Measurements from ENCODE around the gene IL23R.

The IL23R gene

GRCh38 chr1:67269061-67269460, 102.8 kb downstream of the IL23R start:
- Histone ChIP-seq H3K27me3 (ENCODE audit: control insufficient read depth, insufficient read depth, low read length) (no peaks in the 10 kb centered on the region), H3K36me3 (ENCODE audit: control insufficient read depth, insufficient read depth, low read length) (no peaks in the 10 kb centered on the region), H3K4me1 (ENCODE audit: control insufficient read depth, insufficient read depth, low read length) (no peaks in the 10 kb centered on the region), H3K9ac (ENCODE audit: low read length) (no peak overlapping the region), H3K27ac (ENCODE audit: low read depth, low read length) (no peak overlapping the region), H3K4me3 (ENCODE audit: low read length) (no peak overlapping the region)

- no peak overlapping the region for H3K27ac ChIP-seq (ENCODE audit: low read depth, low read length)
- no peaks in the 10 kb centered on the region for H3K27me3 ChIP-seq (ENCODE audit: control insufficient read depth, insufficient read depth, low read length)
- no peaks in the 10 kb centered on the region for H3K4me1 ChIP-seq (ENCODE audit: control insufficient read depth, insufficient read depth, low read length)
- no peak overlapping the region for H3K9ac ChIP-seq (ENCODE audit: low read length)
- H3K4me3 ChIP-seq (ENCODE audit: low read length): no peak overlapping the region
- H3K36me3 ChIP-seq (ENCODE audit: control insufficient read depth, insufficient read depth, low read length): no peaks in the 10 kb centered on the region
These were observed 104.3 kb downstream of the IL23R start for GRCh38 chr1:67270541-67270940.

- H3K36me3 ChIP-seq (ENCODE audit: control insufficient read depth, insufficient read depth, low read length): no peaks in the 10 kb centered on the region
- no peak overlapping the region for H3K27ac ChIP-seq (ENCODE audit: low read depth, low read length)
- H3K27me3 ChIP-seq (ENCODE audit: control insufficient read depth, insufficient read depth, low read length): no peaks in the 10 kb centered on the region
- H3K4me3 ChIP-seq (ENCODE audit: low read length): no peak overlapping the region
- no peak overlapping the region for H3K9ac ChIP-seq (ENCODE audit: low read length)
- H3K4me1 ChIP-seq (ENCODE audit: control insufficient read depth, insufficient read depth, low read length): no peaks in the 10 kb centered on the region
These were observed 107.3 kb downstream of the IL23R start for GRCh38 chr1:67273591-67273990.

GRCh38 chr1:67274623-67275325, 108.5 kb downstream of the IL23R start:
- no peaks in the 10 kb centered on the region for H3K4me1 ChIP-seq (ENCODE audit: control insufficient read depth, insufficient read depth, low read length)
- no peak overlapping the region for H3K4me3 ChIP-seq (ENCODE audit: low read length)
- H3K36me3 ChIP-seq (ENCODE audit: control insufficient read depth, insufficient read depth, low read length): no peaks in the 10 kb centered on the region
- no peak overlapping the region for H3K9ac ChIP-seq (ENCODE audit: low read length)
- no peak overlapping the region for H3K27ac ChIP-seq (ENCODE audit: low read depth, low read length)
- H3K27me3 ChIP-seq (ENCODE audit: control insufficient read depth, insufficient read depth, low read length): no peaks in the 10 kb centered on the region

DNA sequence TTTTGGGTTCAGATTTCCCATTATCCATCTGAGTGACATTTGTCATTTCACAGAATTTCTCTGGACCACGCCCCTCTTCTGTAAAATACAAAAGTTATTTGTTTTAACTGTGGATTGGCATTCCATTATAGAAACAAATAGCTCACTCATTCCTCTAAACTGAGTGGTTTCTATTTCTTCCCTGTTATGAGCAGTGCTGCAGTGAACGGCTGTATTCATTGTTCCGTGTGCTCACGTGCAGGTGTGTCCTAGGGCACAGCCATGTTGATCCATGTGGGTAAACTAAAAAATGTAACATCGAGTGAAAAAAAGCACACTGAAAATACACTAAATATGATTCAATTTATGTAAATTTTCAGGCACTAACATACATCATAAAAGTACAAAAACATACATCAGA, 114.4 kb downstream of the IL23R start:
- H3K4me3 ChIP-seq (ENCODE audit: low read length): no peak overlapping the region
- no peak overlapping the region for H3K27ac ChIP-seq (ENCODE audit: low read depth, low read length)
- no peaks in the 10 kb centered on the region for H3K4me1 ChIP-seq (ENCODE audit: control insufficient read depth, insufficient read depth, low read length)
- no peak overlapping the region for H3K9ac ChIP-seq (ENCODE audit: low read length)
- H3K27me3 ChIP-seq (ENCODE audit: control insufficient read depth, insufficient read depth, low read length): no peaks in the 10 kb centered on the region
- no peaks in the 10 kb centered on the region for H3K36me3 ChIP-seq (ENCODE audit: control insufficient read depth, insufficient read depth, low read length)

DNA sequence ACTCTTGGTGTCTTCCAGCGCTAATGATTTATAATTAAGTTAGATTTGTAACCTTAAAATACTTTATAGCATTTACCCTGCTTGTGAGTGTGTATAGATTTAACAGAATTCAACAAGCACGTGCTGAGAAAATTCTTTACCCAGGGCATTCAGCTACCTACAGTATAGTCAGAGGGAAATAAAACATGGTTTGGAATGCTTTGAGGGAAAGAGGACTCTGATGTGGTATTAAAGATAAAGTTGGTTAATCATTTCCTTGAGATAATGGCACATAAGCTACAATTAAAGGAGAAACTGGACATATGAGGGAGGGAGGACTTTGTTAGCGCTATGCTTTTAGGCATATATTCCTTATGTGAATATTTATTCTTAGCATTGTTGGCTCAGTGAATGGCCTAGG, 115.0 kb downstream of the IL23R start:
- Histone ChIP-seq H3K27ac (ENCODE audit: low read depth, low read length) (no peak overlapping the region), H3K4me1 (ENCODE audit: control insufficient read depth, insufficient read depth, low read length) (no peaks in the 10 kb centered on the region), H3K9ac (ENCODE audit: low read length) (no peak overlapping the region), H3K36me3 (ENCODE audit: control insufficient read depth, insufficient read depth, low read length) (no peaks in the 10 kb centered on the region), H3K4me3 (ENCODE audit: low read length) (no peak overlapping the region), H3K27me3 (ENCODE audit: control insufficient read depth, insufficient read depth, low read length) (no peaks in the 10 kb centered on the region)

GRCh38 chr1:67285780-67286488, 119.7 kb downstream of the IL23R start:
- no peak overlapping the region for H3K27ac ChIP-seq (ENCODE audit: low read depth, low read length)
- H3K4me3 ChIP-seq (ENCODE audit: low read length): no peak overlapping the region
- H3K36me3 ChIP-seq (ENCODE audit: control insufficient read depth, insufficient read depth, low read length): no peaks in the 10 kb centered on the region
- H3K27me3 ChIP-seq (ENCODE audit: control insufficient read depth, insufficient read depth, low read length): no peaks in the 10 kb centered on the region
- H3K9ac ChIP-seq (ENCODE audit: low read length): no peak overlapping the region
- H3K4me1 ChIP-seq (ENCODE audit: control insufficient read depth, insufficient read depth, low read length): no peaks in the 10 kb centered on the region

GRCh38 chr1:67290236-67290635, 124.0 kb downstream of the IL23R start:
- Histone ChIP-seq H3K4me3 (ENCODE audit: low read length) (no peak overlapping the region), H3K36me3 (ENCODE audit: control insufficient read depth, insufficient read depth, low read length) (no peaks in the 10 kb centered on the region), H3K9ac (ENCODE audit: low read length) (no peak overlapping the region), H3K27ac (ENCODE audit: low read depth, low read length) (no peak overlapping the region), H3K27me3 (ENCODE audit: control insufficient read depth, insufficient read depth, low read length) (no peaks in the 10 kb centered on the region), H3K4me1 (ENCODE audit: control insufficient read depth, insufficient read depth, low read length) (no peaks in the 10 kb centered on the region)

DNA sequence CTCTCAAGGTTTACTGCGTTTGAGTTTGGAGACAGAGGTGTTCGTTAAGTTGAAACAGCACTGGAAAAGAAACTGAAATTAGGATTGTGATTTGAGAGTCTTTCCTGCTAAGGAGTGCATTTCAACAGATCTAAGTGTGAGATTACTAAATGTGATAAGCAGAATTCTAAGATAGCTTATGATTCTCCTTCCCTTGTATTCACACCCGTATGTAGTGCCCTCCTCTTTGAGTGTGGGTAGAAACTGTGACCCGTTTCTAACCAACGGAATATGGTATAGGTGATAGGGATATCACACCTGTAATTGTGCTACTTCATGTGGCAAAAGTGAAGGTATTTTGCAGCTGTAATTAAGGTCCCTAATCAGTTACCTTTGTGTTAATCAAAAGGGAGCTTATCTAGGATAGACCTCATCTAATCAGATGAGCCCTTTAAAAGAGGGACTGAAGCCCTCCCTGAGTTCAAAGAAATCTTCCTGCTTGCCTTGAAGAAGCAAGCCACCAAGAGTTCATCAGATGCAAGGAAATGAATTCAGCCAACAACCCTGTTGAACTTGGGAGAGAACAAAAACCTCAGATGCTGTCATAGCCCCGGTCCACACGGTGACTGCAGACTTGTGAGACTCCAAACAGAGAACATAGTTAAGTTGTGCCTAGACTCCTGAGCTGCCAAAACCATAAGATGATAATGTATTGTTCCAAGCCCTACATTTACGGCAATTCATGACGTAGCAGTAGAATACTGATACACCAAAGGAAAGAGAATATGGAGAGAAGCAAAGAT, 128.8 kb downstream of the IL23R start:
- no peaks in the 10 kb centered on the region for H3K4me1 ChIP-seq (ENCODE audit: control insufficient read depth, insufficient read depth, low read length)
- H3K4me3 ChIP-seq (ENCODE audit: low read length): no peak overlapping the region
- no peaks in the 10 kb centered on the region for H3K27me3 ChIP-seq (ENCODE audit: control insufficient read depth, insufficient read depth, low read length)
- H3K27ac ChIP-seq (ENCODE audit: low read depth, low read length): no peak overlapping the region
- no peak overlapping the region for H3K9ac ChIP-seq (ENCODE audit: low read length)
- H3K36me3 ChIP-seq (ENCODE audit: control insufficient read depth, insufficient read depth, low read length): no peaks in the 10 kb centered on the region

DNA sequence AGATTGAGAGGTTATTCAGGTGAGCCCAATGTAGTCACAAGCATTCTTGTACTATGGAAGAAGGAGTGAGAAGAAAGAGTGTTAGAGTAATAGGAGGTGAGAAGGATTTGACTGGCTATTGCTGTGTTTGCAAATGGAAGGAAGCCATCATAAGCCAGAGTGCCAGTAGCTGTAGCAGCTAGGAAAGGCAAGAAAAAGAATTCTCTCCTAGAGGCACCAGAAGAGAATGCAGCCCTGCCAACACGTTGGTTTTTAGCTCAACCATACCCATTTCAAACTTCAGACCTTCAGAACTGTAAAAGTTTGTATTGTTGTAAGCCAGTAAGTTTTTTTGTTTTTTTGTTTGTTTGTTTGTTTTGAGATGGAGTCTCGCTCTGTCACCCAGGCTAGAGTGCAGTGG, 132.5 kb downstream of the IL23R start:
- H3K36me3 ChIP-seq (ENCODE audit: control insufficient read depth, insufficient read depth, low read length): no peaks in the 10 kb centered on the region
- H3K4me3 ChIP-seq (ENCODE audit: low read length): no peak overlapping the region
- H3K9ac ChIP-seq (ENCODE audit: low read length): no peak overlapping the region
- H3K4me1 ChIP-seq (ENCODE audit: control insufficient read depth, insufficient read depth, low read length): no peaks in the 10 kb centered on the region
- no peaks in the 10 kb centered on the region for H3K27me3 ChIP-seq (ENCODE audit: control insufficient read depth, insufficient read depth, low read length)
- no peak overlapping the region for H3K27ac ChIP-seq (ENCODE audit: low read depth, low read length)

GRCh38 chr1:67299296-67299695, 133.0 kb downstream of the IL23R start:
- Histone ChIP-seq H3K4me3 (ENCODE audit: low read length) (no peak overlapping the region), H3K9ac (ENCODE audit: low read length) (no peak overlapping the region), H3K27me3 (ENCODE audit: control insufficient read depth, insufficient read depth, low read length) (no peaks in the 10 kb centered on the region), H3K36me3 (ENCODE audit: control insufficient read depth, insufficient read depth, low read length) (no peaks in the 10 kb centered on the region), H3K27ac (ENCODE audit: low read depth, low read length) (no peak overlapping the region), H3K4me1 (ENCODE audit: control insufficient read depth, insufficient read depth, low read length) (no peaks in the 10 kb centered on the region)

DNA sequence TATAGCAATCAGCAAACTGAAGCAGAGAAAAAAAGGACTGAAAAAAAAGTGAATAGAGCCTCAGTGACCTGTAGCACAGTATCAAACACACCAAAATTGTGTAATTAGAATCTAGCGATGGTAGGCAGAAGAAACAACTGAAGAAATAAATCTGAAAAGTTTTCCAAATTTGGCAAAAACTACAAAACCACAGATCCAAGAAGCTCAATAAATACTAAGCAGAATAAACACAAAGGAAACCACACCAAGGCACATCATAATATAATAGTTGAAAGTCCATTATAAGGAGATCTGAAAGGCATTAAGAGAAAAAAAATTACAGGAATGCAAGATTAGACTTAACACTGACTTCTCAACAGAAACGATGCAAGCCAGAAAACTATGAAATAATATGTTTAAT, 134.3 kb downstream of the IL23R start:
- Histone ChIP-seq H3K4me3 (ENCODE audit: low read length) (no peak overlapping the region), H3K27me3 (ENCODE audit: control insufficient read depth, insufficient read depth, low read length) (no peaks in the 10 kb centered on the region), H3K27ac (ENCODE audit: low read depth, low read length) (no peak overlapping the region), H3K36me3 (ENCODE audit: control insufficient read depth, insufficient read depth, low read length) (no peaks in the 10 kb centered on the region), H3K9ac (ENCODE audit: low read length) (no peak overlapping the region), H3K4me1 (ENCODE audit: control insufficient read depth, insufficient read depth, low read length) (no peaks in the 10 kb centered on the region)

Measured in rectal smooth muscle tissue (tissue), 1 donor.